Measurements from ENCODE around the gene SPTBN1.
A peak's percentile ranks its signal among the peaks of the same experiment; 100 is the strongest.

The SPTBN1 gene

DNA sequence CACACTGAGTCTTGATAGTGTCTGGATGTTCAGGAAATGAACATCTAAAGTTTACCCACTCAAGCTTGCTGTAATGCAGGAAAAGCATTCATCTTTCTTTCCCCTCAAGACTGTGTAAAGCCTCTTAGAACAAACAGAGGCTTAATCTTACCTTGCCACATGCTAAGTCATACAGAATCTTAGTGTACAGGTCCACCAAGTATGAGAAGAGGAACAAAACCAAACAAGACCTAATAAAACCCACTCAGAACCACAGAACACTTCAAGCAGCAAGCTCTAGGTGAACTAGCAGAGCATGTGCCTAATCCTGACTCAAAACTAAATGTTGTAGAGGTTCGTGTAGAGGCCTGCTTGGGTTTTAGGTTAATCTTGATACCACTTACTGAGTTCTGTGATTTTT is 97.6 kb downstream of the SPTBN1 start:
- DNase-seq (ENCODE audit: low spot score), result no peak

DNA sequence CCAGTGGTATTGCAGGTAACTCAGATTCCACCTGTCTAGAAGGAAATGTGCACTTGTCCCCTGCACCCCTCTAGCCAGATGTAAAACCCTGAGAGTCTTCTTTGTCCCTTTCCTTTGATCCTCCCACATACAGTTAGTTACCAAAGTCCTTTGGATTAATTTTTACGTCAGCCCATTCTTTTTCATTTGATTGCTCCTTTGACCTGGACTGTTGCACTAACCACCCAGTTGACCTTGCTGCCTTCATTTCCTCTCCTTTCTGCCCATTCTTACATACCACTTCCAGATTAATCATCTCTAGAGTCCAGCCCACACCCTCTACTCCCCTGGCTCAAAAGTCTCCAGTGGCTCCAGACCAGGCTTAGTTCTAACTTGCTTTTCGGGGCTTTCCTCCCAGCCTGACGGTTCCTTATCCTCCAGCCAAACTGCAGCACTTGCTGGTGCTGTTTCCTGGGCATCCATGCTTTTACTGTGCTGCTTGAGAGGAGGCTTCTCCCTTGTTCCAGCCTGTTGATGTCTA is 99.3 kb downstream of the SPTBN1 start:
- DNase-seq (ENCODE audit: low spot score), result no peak

DNA sequence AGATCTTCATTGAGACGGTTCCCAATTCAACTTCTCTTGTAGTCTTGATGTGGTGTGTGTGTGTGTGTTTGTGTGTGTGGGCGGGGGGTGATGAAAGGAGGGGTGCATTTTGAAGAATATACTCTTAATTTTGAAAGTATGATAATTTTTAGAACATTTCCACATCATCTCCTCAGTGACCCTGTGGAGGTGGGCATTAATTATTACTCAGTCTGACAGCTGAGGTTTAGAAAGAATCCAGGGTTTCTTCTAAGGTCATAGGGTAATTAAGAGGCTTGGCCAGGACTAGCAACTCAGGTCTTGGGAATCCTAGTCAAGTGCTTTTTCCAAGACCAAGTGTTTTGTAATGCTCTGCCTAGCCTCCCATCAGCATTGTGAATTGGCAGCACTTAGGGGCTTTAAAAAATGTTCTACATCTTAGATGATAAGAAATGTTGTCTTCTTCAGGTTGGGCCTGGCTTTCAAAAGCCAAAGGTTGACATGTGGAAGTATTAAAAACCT is 100.5 kb downstream of the SPTBN1 start:
- DNase-seq (ENCODE audit: low spot score), result peak; percentile 64

DNA sequence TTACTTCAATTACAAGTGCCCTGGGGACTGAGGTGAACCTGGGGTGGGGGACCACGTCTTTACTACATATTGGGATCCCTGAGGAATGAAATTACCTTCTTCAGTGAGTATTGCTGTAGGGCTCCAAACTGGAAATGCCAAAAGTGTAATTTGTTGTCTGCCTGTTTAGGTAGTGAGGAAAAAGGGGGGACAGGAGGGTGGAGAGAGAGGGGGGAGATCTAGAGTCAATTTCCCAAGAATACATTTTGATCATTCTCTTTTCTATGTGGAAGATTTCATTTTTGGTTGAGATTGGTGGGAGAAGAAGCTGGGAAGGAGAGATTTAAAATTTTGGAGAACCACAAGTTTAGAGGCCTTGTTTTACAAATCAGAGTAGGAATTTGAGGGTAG is 101.1 kb downstream of the SPTBN1 start:
- no peak for DNase-seq (ENCODE audit: low spot score)

DNA sequence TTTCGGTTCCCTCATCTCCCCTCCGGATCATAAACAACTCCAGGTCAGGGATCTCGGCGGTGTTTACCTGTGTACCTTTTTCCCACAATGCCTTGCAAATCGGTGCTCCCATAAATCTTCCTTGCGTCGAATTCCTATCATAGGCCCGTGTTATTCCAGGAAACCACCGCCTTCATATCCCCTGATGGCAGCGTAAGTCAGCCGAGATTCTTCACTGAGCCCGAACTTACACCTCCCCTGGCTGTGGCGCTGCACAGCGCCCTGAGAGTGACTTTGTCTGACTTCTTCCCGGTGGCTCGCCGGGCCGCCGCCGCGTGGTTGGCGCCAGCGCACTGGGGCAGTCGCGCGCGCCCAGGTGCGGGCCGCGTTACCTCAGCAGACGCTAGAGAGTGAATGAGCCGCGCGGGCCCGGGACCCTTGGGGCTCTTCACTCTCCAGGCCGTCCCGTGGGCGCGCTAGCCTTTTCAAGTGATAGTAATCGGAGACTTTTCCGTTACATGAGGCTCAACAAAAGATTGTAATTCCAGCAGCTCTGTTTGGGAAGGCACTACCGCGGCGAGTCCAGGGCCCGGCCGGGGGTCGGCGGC is 101.6 kb downstream of the SPTBN1 start:
- DNase-seq (ENCODE audit: low spot score), result peak; percentile 25

DNA sequence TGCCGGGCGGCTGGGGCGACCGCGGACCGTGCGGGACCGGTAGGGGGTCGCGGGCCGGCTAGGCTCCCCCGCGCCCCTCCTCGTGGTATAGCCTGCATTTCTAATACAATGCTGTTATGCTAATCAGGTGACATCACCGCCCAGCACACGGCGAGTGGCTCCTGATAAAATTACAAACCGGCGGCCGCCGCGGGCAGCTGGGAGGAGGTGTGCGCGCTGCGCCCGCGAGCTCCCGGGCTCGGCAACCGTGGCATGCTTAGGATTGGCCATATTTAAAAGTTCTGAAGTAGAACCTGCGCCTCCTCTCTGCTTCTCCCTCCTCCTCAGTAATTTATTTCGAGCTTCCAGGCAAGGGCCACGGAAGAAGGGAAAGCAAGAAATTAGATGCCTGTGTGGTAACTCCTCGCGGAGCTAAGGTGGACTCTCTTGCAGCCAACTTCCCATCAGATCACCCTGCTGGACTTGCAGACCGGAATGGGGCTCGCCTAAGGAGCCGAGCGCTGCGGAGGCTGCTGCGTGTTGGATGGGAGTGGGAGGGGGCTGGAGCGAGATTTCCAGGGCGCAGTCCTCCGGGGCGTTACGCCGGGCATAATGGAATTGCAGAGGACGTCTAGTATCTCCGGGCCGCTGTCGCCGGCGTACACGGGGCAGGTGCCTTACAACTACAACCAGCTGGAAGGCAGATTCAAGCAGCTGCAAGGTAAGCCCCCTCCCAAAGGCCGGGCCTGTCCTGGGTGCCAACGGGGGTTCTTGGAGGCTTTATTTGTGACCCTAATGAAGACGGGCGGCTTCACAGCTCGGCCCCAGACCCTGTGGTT is 102.3 kb downstream of the SPTBN1 start:
- DNase-seq (ENCODE audit: low spot score), result peak; percentile 40

DNA sequence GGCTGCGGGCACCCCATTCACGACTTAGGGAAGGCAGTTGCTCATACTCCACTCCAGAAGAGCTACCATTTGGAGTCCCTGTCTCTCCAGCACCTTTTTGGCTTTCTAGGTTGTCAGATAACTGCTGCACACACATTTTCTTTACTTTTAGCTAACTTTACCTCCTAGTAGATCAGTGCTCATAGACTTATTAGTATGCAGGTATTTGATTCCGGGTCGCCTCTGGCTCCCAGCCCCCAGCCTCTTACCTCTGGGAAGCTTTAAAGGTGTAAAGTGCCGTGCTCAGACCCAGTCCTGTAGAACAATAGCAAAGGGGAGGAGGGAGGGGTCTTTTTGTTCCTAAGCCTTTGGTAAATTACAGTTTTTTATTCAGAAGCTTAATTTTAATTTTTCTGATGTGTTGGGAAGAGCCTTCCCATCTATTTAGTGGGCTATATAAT is 102.9 kb downstream of the SPTBN1 start:
- no peak for DNase-seq (ENCODE audit: low spot score)

DNA sequence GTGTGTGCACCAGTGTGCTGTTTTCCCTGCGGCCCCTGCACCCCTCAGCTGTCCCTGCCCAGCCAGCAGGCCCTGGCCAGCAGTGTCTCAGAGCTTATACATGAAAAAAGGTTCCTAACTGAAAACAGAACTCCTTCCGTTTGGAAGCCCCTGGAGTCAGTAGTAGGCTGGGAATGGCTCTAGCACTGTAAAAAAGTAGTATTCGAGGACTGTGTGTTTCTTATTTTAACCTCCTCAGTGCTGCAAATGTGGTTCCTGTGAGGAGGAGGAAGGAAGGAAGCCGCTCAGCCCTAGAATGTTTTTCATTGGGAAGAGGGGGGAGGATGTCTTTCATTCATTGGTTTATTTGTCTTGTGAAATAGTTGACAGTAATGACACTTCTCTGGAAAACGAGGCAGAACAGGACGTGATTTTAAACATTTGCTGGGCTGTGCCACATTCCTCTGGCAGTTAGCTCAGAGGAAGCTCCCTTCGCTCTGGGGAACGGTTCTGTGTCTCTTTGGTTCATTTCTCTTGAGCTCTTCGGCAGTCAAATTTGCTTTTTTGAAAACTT is 103.5 kb downstream of the SPTBN1 start:
- peak; percentile 79 for DNase-seq (ENCODE audit: low spot score)

DNA sequence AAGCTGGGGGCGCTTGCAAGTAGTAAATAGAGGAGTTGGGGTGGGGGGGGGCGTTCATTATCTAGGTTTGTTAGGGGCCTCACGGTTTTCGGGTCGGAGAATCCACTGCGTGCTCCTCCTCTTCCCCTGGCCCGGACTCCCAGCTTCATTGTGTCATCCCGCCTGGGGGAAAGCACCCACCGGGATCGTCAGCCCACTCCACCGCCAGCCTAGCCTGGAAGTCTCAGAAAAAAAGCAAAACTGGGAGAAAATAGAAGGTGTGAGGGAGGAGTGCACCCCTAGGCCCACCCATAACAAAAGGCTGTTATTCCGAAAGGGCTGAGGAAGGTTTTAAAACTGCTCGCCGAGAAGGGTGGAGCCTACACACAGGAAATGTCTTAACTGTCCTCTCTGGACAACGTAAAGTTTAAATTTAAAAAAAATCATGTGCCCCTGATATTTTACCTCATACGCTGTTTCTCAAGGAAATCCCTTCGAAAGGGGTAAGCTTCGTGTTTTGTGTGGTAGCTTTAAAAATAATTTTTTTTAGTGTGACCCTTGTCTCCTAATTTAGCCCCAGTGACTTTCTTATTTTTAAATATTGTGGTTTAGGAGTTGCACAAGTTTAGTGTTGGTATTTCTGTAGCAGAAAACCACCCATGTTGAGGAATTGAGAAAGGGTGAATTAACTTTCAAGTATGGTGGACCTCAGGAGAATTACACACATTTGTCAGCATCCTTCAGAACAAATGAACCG is 104.2 kb downstream of the SPTBN1 start:
- DNase-seq (ENCODE audit: low spot score), result peak; percentile 58

DNA sequence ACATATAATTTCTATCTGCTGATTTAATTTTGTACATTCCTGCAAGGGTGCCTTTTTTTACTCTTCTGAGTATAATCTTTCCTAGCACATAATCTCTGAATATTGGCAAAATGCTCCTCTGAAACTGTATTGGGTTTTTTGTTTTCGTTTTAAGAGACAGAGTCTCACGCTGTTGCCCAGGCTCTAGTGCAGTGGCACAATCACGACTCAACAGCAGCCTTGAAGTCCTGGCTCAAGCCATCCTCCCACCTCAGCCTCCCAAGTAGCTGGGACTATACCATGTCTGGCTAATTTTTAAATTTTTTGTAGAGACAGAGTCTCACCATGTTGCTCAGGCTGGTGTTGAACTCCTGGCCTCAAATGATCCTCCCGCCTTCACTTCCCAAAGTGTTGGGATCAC is 104.9 kb downstream of the SPTBN1 start:
- DNase-seq (ENCODE audit: low spot score), result no peak

DNA sequence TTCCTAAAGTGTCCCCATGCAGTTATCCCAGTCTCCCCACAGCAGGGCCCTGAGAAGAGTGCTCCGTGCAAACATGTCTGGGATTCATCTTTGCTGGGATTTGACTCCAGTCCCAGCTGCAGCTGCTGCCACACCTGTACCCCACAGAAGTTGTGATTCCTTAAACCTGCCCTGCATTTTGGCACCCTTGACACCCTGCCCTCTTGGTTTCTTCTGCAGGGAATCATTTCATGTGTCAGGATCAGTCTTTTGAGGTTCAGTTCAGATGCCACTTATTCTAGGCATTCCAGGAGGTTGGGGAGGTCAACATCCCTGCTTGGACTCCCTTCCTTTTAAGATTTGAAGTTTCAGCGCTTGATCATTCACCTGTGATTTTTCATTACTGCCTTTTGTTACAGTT is 108.3 kb downstream of the SPTBN1 start:
- no peak for DNase-seq (ENCODE audit: low spot score)

DNA sequence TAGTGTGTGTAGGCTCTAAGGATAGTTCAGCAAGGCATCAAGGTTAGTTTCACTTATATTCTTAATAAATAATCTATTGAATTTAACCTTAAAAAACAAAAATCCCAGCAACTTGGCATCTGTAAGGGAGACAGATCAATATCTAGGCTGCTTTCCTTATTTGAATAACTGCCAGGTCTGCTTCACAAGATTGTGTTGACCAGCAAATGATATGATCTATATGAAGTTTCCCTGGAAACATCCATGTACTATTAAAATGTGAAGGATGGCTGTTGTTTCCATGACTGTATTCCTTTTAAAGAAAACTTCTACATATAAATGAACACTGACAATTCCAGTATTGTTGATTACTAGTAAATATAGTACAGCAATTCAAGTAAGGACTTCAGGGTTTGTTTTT is 109.4 kb downstream of the SPTBN1 start:
- DNase-seq (ENCODE audit: low spot score), result no peak

DNA sequence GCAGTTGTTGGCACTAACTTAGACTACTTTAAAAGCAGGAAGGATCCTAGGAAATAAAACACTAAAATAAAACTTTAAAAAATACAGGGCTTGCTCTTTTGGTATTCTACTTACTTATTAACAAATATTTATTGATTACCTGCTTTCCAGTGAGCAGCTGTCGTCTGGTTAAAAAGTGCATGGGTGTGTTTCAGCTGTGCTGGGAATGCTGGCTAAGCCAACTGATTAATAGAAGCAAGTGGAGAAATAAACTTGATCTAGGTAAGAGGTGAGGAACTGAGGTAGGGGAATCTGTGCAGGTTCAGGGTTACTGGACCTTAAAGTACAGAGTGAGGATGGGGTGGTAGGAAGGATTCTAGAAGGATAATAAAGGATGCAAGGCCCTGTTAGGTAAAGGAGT is 110.8 kb downstream of the SPTBN1 start:
- DNase-seq (ENCODE audit: low spot score), result no peak

DNA sequence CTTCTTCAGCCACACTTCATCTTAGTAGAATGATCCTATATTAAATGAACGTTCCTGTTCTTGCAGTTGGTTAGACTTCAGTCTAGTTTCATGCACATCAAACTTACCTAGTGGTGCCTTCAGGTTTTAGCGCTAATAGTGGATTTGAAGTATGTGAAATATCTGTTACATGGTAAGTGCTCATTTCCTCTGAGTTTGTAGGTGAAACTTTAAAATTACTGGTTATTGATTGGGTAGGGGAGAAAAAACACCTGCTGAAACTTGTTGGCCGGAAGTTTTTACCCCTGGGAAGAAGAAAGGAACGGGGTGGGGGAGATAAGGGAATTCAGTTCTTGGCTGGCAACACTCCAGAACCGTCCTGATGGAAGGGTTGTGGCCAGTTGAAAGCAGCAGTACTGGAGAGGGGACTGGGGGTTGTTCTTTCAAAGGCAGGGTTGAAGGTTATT is 112.8 kb downstream of the SPTBN1 start:
- DNase-seq (ENCODE audit: low spot score), result no peak

DNA sequence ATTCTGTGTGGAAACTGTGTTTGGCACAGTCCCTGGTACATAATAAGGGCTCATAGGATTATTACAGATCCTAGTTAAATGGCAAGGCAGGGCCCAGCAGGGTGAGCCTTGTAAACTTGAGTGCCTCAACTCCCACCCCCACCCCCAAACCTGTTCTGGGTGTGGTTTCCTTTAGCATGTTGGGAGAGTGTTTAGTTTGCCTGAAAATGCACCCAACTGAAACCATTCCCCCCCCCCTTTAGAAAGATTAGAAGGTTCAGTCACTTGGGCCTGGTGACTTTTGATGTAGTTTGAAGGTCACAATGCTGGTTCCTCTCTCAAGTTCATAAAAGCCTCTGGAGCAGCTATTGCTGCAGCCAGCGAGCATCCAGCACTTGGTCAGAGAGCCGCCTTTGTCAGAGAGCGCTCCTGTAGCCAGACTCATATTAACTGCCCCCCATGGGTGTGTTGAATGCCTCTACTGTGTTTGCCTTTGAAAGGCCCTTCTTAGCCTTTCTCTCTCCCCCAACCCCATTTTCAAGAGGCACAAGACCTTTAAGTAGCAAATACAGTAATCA is 113.7 kb downstream of the SPTBN1 start:
- DNase-seq (ENCODE audit: low spot score), result no peak

DNA sequence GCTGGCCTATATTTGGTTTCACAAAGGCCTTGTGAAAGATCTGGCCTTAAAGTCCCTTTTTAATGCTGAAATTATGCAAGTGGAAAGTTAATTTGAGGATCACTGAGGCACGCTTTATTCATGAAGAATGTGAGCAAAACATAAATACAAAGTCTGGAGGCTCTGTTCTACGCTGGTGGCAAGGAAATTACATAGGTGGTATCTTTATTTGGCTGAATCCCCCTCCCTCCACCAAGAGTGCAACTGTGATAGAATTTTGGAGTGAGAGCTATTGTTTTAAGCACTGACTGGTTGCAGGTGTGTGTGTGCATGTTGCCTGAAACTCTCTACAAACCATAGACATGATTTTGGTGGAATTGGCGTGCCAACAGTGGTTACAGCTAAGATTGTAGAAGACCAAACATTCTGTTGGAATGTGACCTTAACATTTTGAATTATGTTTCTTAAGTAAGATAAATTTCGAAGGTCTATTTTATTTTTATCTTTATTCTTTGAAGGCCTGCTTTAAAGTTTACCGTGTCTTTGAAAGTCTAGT is 114.3 kb downstream of the SPTBN1 start:
- DNase-seq (ENCODE audit: low spot score), result no peak

DNA sequence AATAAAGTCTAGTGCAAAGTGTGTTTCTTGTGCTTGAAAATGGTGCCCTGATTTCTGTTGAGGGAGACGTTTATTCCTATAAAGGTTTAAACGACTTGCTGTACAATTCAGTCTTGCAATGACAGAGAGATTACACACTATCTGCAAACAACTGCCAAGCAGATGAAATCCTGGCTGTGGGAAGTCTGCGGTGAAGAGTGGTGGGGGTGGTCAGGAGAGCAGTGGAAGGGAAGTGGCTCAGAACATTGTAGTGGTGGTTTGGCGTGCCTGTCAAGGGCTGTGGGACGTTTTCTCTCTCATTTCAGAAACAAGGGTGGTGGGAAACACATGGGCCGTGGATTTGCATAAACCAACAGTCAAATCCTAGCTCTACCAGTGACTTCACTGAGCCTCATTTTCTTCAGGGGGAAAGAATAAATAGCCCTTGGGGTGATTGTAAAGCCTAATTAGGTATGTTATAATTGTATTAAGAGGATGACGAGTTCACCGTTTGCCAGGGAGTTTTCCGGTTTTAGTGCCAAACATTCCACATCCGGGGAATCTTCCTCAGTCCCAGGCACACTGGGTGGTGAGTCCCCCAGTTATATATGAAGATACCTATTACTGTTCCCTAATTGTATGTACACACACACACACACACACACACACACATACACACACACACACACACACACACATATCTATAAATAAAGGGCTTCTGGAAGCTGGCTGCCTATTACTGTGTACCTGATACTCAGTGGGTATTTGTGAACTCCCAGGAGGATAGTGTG is 115.0 kb downstream of the SPTBN1 start:
- DNase-seq (ENCODE audit: low spot score), result peak; percentile 91

DNA sequence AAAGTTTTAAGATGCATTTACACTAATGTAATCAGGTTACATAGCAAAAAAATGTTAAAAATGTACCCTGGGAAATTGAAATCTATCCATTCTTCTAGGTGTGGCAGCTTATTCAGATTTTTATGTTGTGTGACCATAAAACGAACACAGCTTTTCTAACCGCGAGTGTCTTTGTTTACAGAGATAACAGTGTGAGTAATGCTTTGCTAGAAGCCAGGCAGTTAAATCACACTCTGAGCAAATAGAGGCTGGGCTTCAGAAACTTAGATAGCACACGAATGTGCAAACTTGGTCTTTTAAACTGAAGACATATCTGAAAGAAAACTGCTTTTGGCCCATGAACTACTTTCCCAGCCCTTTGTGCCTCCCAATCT is 116.1 kb downstream of the SPTBN1 start:
- DNase-seq (ENCODE audit: low spot score), result peak; percentile 80

DNA sequence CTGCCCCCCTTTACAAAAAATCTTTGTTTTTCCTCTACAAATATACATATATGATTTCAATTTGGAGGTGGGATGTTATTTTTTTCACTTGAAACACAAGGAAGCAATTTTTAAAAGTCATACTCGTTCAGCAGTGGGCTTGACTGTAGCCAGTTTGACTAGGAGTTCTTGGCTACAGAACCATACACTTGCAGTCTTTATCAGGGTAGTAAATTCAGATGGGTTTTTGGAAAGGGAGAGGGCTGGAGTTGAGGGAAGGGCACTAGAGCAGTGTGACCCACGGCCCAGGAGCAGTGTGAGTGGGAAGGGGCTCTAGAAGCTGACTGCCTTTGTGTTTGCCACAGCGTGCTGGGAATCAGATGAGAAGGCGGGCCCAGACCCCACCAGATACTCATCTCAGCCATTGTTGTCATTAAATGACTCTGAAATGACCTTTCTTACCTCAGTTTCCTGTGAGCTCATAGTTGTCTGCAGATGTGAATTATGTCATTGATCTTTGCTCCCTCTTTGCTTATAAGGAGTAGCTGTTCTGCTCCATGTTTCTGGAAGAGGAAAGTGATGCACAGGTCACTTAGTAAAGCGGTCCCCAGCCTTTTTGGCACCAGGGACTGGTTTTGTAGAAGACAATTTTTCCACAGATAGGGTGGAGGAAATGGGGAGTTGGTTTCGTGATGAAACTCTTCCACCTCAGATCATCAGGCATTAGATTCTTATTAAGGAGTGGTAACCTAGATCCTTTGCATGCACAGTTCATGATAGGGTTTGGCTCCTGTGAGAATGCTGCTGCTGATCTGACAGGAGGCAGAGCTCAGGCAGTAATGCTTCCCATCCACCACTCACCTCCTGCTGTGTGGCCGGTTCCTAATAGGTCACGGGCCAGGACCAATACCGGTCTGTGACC is 116.8 kb downstream of the SPTBN1 start:
- no peak for DNase-seq (ENCODE audit: low spot score)

DNA sequence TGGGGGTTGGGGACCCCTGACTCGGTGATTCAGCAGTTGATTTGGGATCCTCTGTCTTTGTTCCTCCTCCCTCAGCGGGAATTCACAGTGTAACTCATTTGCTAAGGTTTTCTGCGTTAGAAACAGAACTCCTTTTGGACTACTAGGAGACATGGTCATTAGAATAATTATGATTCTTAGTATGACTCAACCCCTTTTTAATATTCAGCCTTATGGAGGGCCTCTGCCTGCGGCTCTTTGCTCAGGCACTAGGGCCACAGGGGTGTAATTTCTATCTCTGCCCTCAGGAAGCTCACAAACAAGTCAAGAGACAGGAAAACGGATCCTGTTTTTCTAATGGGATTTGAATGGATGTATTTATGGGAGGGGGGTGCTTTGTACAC is 117.4 kb downstream of the SPTBN1 start:
- no peak for DNase-seq (ENCODE audit: low spot score)

All from AG08395 (cell line).